ENCODE data around the gene SRR.

Gene SRR

GRCh38 chr17:2346475-2346874 lies 42.7 kb downstream of the SRR start:
- DNase-seq = no peak

- DNase-seq = no peak
Observed at GRCh38 chr17:2347805-2348685, 44.3 kb downstream of the SRR start.

GRCh38 chr17:2351269-2351668 lies 47.5 kb downstream of the SRR start:
- no peak for DNase-seq

- no peak for DNase-seq
Observed at GRCh38 chr17:2354311-2354710, 50.6 kb downstream of the SRR start.

GRCh38 chr17:2357237-2357636 lies 53.5 kb downstream of the SRR start:
- no peak for DNase-seq

- no peak for DNase-seq
Observed at GRCh38 chr17:2357931-2358434, 54.2 kb downstream of the SRR start.

GRCh38 chr17:2361010-2361760 lies 57.4 kb downstream of the SRR start:
- DNase-seq = no peak

GRCh38 chr17:2362016-2362415 lies 58.3 kb downstream of the SRR start:
- DNase-seq = no peak

- DNase-seq = no peak
Observed at GRCh38 chr17:2362416-2362815, 58.7 kb downstream of the SRR start.

GRCh38 chr17:2362881-2363280 lies 59.1 kb downstream of the SRR start:
- DNase-seq = no peak

GRCh38 chr17:2363318-2363717 lies 59.6 kb downstream of the SRR start:
- no peak for DNase-seq

- no peak for DNase-seq
Observed at GRCh38 chr17:2363851-2364762, 60.4 kb downstream of the SRR start.

- DNase-seq = no peak
Observed at GRCh38 chr17:2364763-2365116, 61.0 kb downstream of the SRR start.

- no peak for DNase-seq
Observed at GRCh38 chr17:2365132-2365531, 61.4 kb downstream of the SRR start.

- DNase-seq = no peak
Observed at GRCh38 chr17:2366747-2367494, 63.2 kb downstream of the SRR start.

- DNase-seq = no peak
Observed at GRCh38 chr17:2368359-2368758, 64.6 kb downstream of the SRR start.

GRCh38 chr17:2369039-2369438 lies 65.3 kb downstream of the SRR start:
- DNase-seq = no peak

- no peak for DNase-seq
Observed at GRCh38 chr17:2369551-2370210, 65.9 kb downstream of the SRR start.

- DNase-seq = no peak
Observed at GRCh38 chr17:2370211-2370589, 66.5 kb downstream of the SRR start.

GRCh38 chr17:2371183-2372130 lies 67.7 kb downstream of the SRR start:
- no peak for DNase-seq
